Subcutaneous adipose tissue (tissue), 4 donors: ENCODE data around the gene CASKIN1. TPM values are rescaled to one million over a fixed set of nuclear protein-coding genes. Genes with fewer than 3 reads are reported as not detected.

Experiments
- total RNA-seq, 4 donors: library from RNA; depleted of rRNA; stranded (reverse); fragments of >200 nt; gene quantifications; one replicate each; pipeline ENCODE4 v1.1.0, GENCODE V29; 2016
- TF ChIP-seq, protein P1 (sequence below): fragments of 450-650 bp; IDR thresholded peaks from one replicate; pipeline ENCODE4 v1.5.1; 2016; ENCODE audit warnings: low read depth, mild to moderate bottlenecking, control low read depth, antibody characterized with exemption, moderate library complexity

Gene CASKIN1
- total RNA-seq, 4 donors from 2014 or later: not detected

DNA sequence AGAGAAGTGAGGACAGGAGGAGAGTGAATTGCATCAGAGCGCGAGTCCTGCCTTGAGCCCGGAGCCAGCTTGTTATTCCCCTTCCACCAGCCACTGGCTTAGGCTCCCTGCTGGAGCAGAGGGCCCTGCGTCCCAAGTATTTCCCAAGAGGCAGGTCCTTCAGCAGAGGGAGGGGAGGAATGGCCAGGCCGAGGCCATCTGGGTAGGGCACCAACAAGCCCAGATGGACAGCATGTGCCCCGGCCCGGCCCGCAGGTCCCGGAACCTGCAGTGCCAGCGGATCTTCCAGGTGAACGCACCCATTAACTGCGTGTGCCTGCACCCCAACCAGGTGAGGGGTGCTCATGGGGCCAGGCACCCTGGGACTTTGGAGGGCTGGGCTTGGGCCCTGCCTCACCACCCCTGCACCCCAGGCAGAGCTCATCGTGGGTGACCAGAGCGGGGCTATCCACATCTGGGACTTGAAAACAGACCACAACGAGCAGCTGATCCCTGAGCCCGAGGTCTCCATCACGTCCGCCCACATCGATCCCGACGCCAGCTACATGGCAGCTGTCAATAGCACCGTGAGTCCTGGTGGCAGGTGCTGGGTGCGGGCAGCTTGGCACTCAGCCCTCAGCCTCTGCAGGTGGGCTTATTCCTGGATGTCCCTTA, 10.5 kb upstream of the CASKIN1 start:
- TF ChIP-seq, protein P1, sequence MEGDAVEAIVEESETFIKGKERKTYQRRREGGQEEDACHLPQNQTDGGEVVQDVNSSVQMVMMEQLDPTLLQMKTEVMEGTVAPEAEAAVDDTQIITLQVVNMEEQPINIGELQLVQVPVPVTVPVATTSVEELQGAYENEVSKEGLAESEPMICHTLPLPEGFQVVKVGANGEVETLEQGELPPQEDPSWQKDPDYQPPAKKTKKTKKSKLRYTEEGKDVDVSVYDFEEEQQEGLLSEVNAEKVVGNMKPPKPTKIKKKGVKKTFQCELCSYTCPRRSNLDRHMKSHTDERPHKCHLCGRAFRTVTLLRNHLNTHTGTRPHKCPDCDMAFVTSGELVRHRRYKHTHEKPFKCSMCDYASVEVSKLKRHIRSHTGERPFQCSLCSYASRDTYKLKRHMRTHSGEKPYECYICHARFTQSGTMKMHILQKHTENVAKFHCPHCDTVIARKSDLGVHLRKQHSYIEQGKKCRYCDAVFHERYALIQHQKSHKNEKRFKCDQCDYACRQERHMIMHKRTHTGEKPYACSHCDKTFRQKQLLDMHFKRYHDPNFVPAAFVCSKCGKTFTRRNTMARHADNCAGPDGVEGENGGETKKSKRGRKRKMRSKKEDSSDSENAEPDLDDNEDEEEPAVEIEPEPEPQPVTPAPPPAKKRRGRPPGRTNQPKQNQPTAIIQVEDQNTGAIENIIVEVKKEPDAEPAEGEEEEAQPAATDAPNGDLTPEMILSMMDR: no peak

DNA sequence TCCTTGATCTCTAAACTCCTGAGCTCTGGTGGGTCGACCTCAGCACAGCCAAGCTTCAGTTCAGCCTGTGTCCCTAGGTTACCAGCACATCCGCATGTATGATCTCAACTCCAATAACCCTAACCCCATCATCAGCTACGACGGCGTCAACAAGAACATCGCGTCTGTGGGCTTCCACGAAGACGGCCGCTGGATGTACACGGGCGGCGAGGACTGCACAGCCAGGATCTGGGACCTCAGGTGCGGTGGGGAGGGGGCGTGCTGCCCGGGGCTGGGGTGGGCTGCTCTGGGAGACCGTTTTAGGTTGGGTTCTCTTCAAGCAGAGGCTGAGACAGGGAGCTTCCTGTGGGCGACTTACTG, 10.0 kb upstream of the CASKIN1 start:
- TF ChIP-seq, protein P1: no peak

GRCh38 chr16:2205967-2206313, 9.5 kb upstream of the CASKIN1 start:
- TF ChIP-seq, protein P1: no peak

DNA sequence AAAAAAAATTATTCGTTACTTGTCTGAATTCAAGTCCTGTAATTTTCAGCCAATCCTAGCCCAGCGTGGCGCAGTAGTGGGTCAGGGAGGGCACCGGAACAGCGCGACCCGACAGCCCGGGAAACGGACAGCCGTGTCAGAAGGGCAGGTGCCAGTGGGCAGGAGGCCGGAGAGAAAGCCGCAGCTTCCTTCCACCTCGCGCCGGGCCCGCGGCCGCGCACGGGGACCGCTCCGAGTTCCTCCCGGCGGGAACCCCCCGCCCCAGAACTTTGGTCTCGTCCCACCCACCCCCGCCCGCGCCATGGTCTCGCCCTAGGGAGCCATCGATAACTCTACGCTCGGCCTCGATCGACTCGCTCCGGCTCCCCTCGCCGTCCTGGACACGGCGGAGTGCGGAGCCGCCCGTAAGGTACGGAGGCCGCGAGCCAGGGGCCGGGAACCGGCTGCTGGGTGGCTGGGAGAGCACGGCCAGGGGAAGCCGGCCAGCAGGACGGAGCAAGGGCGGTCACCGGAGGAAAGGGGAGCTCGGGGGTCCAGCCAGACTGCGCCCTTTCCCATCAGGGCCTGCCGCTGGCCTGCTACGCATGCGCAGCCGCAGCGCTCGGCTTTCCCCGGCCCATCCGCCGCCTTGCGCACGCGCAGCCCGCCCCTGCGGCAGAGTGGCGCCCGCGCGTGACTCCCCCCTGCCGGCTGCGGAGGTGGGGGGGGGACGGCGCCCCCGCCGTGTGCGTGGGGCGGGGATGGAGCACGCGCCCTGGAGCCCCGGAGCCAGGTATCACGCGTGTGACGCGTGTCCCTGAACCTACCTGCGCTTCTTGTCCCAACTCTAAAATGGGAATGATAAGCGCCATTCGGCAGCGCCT, 8.9 kb upstream of the CASKIN1 start, which contains the start of gene MLST8:
Gene MLST8, plus strand, starts transcription at position 351 of the 863 bp plus-strand sequence. CDS start 632 bp downstream, outside the sequence.
- TF ChIP-seq, protein P1: no peak

DNA sequence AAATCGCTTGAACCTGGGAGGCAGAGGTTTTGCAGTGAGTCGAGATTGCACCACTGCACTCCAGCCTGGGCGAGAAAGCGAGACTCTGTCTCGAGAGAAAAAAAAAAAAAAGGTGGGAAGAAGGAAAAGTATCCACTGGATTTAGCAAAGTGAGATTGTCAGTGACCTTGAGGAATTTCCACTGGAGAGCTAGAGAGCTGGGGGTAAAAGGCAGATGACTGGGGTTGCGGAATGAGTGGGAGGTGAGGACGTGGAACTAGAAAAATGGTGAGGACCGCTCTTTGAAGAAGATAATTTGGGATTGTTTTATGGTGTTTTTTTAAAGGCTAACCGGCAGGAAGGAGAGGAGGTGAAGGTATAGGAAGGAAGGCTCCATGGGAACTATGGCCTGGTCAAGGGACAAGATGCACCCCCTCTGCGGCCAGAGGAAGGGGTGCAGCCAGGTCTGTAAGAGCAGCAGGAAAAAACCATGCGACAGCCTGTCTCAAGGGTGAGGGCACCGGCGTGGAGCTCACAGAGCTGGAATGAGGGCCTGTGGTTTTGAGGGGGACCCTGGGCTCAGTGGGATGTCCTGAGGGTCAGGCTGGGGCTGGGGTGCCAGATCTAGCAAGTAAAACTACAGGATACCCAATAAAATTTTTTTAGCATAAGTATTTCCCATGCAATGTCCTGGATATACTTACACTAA, 8.2 kb upstream of the CASKIN1 start:
- TF ChIP-seq, protein P1: no peak

GRCh38 chr16:2200313-2200712, 3.9 kb upstream of the CASKIN1 start:
- TF ChIP-seq, protein P1: no peak

DNA sequence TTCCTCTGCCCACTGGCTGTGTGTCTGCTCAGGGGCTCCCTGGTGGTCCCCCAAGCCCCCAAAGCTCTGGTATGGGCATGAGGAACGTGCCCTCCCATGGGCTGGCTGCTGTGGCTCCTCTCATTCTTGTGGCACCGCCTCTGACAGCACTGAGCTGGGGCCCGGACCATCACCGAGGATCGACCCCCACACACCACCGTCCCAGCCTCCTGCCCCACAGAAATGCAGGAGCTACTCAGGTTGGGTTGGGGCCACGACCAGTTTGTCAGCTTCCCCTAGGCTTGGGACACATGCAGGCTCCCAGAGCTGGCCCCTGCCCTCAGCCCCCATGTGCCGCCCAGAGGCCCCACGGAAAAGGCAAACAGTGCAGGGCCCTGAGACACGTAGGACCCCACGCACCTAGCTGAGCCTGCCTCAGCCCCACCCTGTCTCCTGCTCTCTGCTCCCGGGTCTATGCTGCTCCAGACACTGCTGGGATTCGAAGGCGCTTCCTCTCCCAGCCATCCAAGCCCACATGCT, 3.3 kb upstream of the CASKIN1 start:
- TF ChIP-seq, protein P1: no peak
